ENCODE results near the gene CCR7.

DNA sequence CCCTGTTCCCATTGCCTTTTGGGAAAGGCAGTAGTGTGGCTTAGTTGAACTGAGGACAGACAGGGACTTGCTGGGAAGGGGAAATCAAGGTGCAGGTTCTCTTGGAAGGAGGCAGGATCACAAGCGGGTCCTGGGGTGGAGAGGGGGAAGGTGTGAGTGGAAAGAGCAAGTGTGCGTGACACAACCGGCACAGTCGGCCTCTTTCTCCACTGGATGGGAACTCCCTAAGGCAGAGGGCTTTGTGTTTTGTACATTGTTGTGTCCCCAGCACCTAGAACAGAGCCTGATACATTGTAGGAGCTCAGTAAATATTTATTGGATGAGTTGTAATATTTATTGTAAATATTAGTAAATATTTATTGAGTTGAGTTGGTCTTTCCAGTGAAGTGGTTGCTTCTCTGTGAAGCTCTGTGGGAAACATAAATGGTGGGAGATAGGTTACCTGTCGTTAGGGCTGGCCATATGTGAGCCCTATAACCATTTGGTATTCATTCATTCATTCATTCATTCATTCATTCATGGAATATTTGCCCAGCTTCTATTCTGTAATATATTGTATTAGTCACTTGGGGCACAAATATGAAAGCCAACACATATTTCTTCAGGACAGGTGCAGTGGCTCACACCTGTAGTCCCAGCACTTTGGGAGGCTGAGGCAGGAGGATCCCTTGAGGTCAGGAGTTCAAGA is 48.3 kb upstream of the CCR7 start:
- TF ChIP-seq, protein P1, sequence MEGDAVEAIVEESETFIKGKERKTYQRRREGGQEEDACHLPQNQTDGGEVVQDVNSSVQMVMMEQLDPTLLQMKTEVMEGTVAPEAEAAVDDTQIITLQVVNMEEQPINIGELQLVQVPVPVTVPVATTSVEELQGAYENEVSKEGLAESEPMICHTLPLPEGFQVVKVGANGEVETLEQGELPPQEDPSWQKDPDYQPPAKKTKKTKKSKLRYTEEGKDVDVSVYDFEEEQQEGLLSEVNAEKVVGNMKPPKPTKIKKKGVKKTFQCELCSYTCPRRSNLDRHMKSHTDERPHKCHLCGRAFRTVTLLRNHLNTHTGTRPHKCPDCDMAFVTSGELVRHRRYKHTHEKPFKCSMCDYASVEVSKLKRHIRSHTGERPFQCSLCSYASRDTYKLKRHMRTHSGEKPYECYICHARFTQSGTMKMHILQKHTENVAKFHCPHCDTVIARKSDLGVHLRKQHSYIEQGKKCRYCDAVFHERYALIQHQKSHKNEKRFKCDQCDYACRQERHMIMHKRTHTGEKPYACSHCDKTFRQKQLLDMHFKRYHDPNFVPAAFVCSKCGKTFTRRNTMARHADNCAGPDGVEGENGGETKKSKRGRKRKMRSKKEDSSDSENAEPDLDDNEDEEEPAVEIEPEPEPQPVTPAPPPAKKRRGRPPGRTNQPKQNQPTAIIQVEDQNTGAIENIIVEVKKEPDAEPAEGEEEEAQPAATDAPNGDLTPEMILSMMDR (IDR thresholded peaks at IDR 0.05; ENCODE audit: insufficient read depth, low read length): no peak
- TF ChIP-seq POLR2AphosphoS5 (IDR thresholded peaks at IDR 0.05; ENCODE audit: low read depth): no peak
- no peak for TF ChIP-seq SPI1 (IDR thresholded peaks at IDR 0.05; ENCODE audit: borderline replicate concordance, low read depth)
- TF ChIP-seq GABPA (IDR thresholded peaks at IDR 0.05; ENCODE audit: low read depth): no peak

Data from HL-60 (cell line).